ENCODE data around the gene LMNA.
"Not testable (repeated sequence)": the region's sequence is repeated elsewhere in the genome, so short reads cannot be mapped to it uniquely, and the experiment has no call there.

LMNA gene

GRCh38 chr1:156124557-156125483, 10.3 kb downstream of the LMNA start:
- peak; percentile 61 for TF ChIP-seq POLR2A (IDR thresholded peaks at IDR 0.05; ENCODE audit: low read depth, low read length)
- FAIRE-seq: no peak
- DNase-seq (ENCODE audit: insufficient read length, low spot score): no peak

GRCh38 chr1:156125544-156125943, 11.0 kb downstream of the LMNA start:
- not testable (repeated sequence) for DNase-seq (ENCODE audit: insufficient read length, low spot score); FAIRE-seq

GRCh38 chr1:156126043-156126629, 11.6 kb downstream of the LMNA start:
- no peak for FAIRE-seq
- DNase-seq (ENCODE audit: insufficient read length, low spot score): peak; percentile 84
- TF ChIP-seq POLR2A (IDR thresholded peaks at IDR 0.05; ENCODE audit: low read depth, low read length): peak; percentile 35; the same call in 1 of the 2 replicates

DNA sequence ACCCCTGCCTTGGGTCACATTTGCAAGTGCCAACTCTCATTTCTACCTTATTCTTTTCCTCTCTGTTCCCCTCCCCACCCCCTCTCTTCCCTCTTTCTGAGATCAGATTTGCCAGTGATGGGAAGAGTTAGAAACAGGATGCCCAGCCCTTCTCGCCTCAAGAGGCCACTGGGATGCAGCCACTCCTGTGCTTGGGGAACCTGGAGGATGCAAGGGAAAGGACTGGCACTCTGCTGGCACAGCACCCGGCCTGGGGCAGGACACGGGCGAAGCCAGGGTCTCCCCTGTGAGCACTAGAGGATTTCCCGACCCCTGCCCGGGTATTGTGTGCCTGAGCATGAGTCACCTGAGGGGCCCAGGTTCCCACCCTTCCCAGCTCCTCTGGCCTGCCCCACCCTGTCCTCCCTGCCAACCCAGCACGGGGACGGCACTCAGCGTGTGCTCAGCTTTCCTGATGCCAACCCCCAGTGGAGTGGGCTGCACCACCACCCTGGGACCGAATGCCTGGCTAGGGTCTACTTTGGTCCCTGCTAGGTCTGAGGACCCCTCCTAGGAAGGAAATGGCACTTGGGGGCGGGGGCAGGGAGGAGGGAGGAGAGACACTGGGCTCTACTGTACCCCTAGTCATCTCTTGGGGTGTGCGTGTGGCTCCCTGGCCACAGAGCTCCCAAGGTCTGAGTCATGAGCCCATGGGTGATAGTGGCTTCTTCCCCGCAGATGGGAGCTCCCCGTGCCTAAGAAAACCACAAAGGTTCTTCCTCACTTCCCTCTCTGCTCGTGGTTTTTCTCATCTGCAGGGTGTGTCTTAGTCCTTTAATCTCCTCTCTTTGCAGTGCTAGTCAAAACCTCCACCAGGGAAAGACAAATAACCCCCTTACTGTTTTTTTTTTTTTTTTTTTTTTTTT, 12.4 kb downstream of the LMNA start:
- no peak for TF ChIP-seq POLR2A (IDR thresholded peaks at IDR 0.05; ENCODE audit: low read depth, low read length)
- FAIRE-seq (no peak), DNase-seq (ENCODE audit: insufficient read length, low spot score) (peak; percentile 56)

- DNase-seq (ENCODE audit: insufficient read length, low spot score): no peak
- FAIRE-seq: no peak
- no peak for TF ChIP-seq POLR2A (IDR thresholded peaks at IDR 0.05; ENCODE audit: low read depth, low read length)
Measured at GRCh38 chr1:156128308-156128653, 13.8 kb downstream of the LMNA start.

GRCh38 chr1:156128654-156129597, 14.4 kb downstream of the LMNA start:
- DNase-seq (ENCODE audit: insufficient read length, low spot score) (no peak), FAIRE-seq (no peak)
- TF ChIP-seq POLR2A (IDR thresholded peaks at IDR 0.05; ENCODE audit: low read depth, low read length): no peak

DNA sequence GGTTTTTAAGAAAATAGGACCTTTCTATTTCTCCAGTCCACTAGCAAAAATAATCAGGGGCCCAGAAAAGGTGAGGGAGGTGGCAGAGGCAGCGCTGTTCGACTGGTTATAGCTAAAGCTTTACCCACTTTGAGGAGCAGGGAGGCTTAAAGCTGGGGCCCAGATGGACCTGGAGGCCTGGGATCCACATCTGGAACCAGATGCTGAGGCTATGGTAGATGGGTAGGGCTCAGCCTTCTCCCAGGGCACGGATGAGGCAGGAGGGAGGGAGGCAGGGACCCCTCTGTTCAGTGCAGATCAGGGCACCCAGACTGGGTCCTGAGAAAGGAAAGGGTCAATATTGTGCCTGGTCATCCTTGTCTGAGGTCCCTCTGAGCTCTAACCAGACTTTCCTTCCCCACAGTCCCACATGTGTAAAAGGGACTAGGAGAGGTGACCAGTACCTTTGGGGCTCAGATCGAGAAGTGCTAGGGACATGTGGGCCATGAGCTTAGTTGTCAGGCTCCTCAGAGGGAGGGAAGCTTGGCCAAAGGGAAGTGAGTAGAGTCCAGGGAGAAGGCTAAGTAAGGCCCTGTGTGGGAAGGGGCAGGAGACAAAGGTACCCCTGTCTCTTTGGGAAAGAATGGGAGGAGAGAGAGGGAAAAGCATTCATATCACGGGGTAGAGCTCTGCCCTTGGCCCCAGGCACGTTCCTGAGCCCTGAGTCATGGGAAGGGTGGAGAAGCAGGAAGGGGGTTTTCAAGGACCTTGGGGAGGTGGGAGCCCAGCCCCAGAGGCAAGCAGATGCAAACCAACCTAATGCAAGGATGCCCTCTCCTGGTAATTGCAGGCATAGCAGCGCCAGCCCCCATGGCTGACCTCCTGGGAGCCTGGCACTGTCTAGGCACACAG, 15.4 kb downstream of the LMNA start:
- DNase-seq (ENCODE audit: insufficient read length, low spot score) (peak; percentile 93), FAIRE-seq (no peak)
- TF ChIP-seq POLR2A (IDR thresholded peaks at IDR 0.05; ENCODE audit: low read depth, low read length): 0 out of 2 replicates have a peak, but pooled peaks have one; percentile 27

DNA sequence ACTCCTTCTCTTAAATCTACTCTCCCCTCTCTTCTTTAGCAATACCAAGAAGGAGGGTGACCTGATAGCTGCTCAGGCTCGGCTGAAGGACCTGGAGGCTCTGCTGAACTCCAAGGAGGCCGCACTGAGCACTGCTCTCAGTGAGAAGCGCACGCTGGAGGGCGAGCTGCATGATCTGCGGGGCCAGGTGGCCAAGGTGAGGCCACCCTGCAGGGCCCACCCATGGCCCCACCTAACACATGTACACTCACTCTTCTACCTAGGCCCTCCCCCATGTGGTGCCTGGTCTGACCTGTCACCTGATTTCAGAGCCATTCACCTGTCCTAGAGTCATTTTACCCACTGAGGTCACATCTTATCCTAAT, 16.0 kb downstream of the LMNA start:
- DNase-seq (ENCODE audit: insufficient read length, low spot score): no peak
- TF ChIP-seq POLR2A (IDR thresholded peaks at IDR 0.05; ENCODE audit: low read depth, low read length): no peak
- FAIRE-seq: no peak

DNA sequence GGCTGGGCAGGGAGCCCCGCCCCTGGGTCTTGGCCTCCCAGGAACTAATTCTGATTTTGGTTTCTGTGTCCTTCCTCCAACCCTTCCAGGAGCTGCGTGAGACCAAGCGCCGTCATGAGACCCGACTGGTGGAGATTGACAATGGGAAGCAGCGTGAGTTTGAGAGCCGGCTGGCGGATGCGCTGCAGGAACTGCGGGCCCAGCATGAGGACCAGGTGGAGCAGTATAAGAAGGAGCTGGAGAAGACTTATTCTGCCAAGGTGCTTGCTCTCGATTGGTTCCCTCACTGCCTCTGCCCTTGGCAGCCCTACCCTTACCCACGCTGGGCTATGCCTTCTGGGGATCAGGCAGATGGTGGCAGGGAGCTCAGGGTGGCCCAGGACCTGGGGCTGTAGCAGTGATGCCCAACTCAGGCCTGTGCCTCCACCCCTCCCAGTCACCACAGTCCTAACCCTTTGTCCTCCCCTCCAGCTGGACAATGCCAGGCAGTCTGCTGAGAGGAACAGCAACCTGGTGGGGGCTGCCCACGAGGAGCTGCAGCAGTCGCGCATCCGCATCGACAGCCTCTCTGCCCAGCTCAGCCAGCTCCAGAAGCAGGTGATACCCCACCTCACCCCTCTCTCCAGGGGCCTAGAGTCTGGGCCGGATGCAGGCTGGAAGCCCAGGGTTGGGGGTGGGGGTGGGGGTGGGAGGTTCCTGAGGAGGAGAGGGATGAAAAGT, 20.4 kb downstream of the LMNA start:
- no peak for FAIRE-seq
- no peak for TF ChIP-seq POLR2A (IDR thresholded peaks at IDR 0.05; ENCODE audit: low read depth, low read length)
- no peak for DNase-seq (ENCODE audit: insufficient read length, low spot score)

DNA sequence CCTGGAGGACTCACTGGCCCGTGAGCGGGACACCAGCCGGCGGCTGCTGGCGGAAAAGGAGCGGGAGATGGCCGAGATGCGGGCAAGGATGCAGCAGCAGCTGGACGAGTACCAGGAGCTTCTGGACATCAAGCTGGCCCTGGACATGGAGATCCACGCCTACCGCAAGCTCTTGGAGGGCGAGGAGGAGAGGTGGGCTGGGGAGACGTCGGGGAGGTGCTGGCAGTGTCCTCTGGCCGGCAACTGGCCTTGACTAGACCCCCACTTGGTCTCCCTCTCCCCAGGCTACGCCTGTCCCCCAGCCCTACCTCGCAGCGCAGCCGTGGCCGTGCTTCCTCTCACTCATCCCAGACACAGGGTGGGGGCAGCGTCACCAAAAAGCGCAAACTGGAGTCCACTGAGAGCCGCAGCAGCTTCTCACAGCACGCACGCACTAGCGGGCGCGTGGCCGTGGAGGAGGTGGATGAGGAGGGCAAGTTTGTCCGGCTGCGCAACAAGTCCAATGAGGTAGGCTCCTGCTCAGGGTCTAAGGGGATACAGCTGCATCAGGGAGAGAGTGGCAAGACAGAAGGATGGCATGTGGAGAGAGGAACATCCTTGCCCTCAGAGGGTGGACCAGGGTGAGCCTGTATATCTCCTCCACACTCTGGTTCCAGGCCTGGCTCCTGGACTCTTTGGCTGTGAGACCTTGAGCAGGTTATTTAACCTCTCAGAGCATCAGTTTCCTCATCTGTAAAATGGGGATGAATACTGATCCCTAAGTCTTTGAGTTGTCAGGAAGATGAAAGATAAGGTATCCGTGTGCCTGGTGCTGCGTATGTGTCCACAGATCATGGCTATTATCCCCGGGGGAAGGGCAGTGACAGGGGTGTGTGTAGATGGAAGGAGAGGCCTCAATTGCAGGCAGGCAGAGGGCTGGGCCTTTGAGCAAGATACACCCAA, 21.7 kb downstream of the LMNA start:
- no peak for FAIRE-seq
- no peak for TF ChIP-seq POLR2A (IDR thresholded peaks at IDR 0.05; ENCODE audit: low read depth, low read length)

More for the DNA sequence above, 21.7 kb downstream of the LMNA start:
- no peak for DNase-seq (ENCODE audit: insufficient read length, low spot score)

Measured in H54 (cell line).